WERI-Rb-1 (cell line): Measurements from ENCODE around the gene ANKRD44.

ENCODE experiments used
- DNase-seq: peaks from one replicate; pipeline ENCODE4 v3.0.0-alpha.2; 2020
- H3K27ac ChIP-seq: fragments of 250-450 bp; sonication (Bioruptor Pico); 2 replicates; pipeline ENCODE4 v1.5.1; 2020; ENCODE audit warnings: mild to moderate bottlenecking, moderate library complexity
- H3K27me3 ChIP-seq: fragments of 250-450 bp; sonication (Bioruptor Pico); 2 replicates; pipeline ENCODE4 v1.5.1; 2021; ENCODE audit warnings: mild to moderate bottlenecking, low read depth, moderate library complexity; ENCODE audit not compliant: insufficient read depth, severe bottlenecking
- H3K36me3 ChIP-seq: fragments of 250-450 bp; sonication (Bioruptor Pico); 2 replicates; pipeline ENCODE4 v1.5.1; 2020; ENCODE audit warnings: mild to moderate bottlenecking, moderate library complexity
- H3K4me3 ChIP-seq: 2 replicates; pipeline ENCODE4 v1.5.1; 2011; ENCODE audit warnings: low read depth, mild to moderate bottlenecking, control low read depth, low read length
- H3K9me3 ChIP-seq: fragments of 250-450 bp; sonication (Bioruptor Pico); 2 replicates; pipeline ENCODE4 v1.5.1; 2021; ENCODE audit warnings: mild to moderate bottlenecking, moderate library complexity; ENCODE audit not compliant: severe bottlenecking
- TF ChIP-seq, protein P1 (sequence below): IDR thresholded peaks from 2 replicates; pipeline ENCODE4 v1.5.1; 2011; ENCODE audit warnings: low read depth, mild to moderate bottlenecking, control low read depth, inconsistent platforms, low read length

The ANKRD44 gene

GRCh38 chr2:196983934-196984333 is 326.6 kb downstream of the ANKRD44 start:
- Histone ChIP-seq H3K9me3 (no peaks in the 10 kb centered on the region), H3K27me3 (no peaks in the 10 kb centered on the region), H3K27ac (no peak overlapping the region), H3K4me3 (no peak overlapping the region), H3K36me3 (no peaks in the 10 kb centered on the region)
- no peak for DNase-seq
- TF ChIP-seq, protein P1, sequence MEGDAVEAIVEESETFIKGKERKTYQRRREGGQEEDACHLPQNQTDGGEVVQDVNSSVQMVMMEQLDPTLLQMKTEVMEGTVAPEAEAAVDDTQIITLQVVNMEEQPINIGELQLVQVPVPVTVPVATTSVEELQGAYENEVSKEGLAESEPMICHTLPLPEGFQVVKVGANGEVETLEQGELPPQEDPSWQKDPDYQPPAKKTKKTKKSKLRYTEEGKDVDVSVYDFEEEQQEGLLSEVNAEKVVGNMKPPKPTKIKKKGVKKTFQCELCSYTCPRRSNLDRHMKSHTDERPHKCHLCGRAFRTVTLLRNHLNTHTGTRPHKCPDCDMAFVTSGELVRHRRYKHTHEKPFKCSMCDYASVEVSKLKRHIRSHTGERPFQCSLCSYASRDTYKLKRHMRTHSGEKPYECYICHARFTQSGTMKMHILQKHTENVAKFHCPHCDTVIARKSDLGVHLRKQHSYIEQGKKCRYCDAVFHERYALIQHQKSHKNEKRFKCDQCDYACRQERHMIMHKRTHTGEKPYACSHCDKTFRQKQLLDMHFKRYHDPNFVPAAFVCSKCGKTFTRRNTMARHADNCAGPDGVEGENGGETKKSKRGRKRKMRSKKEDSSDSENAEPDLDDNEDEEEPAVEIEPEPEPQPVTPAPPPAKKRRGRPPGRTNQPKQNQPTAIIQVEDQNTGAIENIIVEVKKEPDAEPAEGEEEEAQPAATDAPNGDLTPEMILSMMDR = no peak

GRCh38 chr2:196980473-196980872 is 330.1 kb downstream of the ANKRD44 start:
- Histone ChIP-seq H3K9me3 (no peaks in the 10 kb centered on the region), H3K27ac (peak overlapping the region; percentile 28; the same call in 1 of the 2 replicates), H3K36me3 (no peaks in the 10 kb centered on the region), H3K4me3 (no peak overlapping the region), H3K27me3 (no peaks in the 10 kb centered on the region)
- DNase-seq = no peak
- TF ChIP-seq, protein P1 = no peak

GRCh38 chr2:196980001-196980400 is 330.6 kb downstream of the ANKRD44 start:
- TF ChIP-seq, protein P1 = no peak
- no peaks in the 10 kb centered on the region for H3K36me3 ChIP-seq

DNA sequence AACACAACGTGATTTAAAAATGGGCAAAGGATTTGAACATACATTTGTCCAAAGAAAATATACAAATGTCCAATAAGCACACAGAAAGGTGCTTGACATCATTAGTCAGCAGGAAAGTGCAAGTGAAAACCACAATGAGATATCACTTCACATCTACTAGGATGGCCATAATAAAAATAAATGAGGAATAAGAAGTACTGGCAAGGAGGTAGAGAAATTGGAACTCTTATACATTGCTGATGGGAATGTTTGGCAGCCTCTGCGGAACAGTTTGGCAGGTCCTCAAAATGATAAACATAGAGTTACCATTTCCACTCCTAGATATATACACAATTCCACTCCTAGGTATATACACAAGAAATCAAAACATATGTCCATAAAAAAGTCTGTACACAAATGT is 333.1 kb downstream of the ANKRD44 start:
- no peak overlapping the region for H3K27ac ChIP-seq
- no peaks in the 10 kb centered on the region for H3K36me3 ChIP-seq
- TF ChIP-seq, protein P1 = no peak
- DNase-seq = no peak
- no peaks in the 10 kb centered on the region for H3K9me3 ChIP-seq
- no peaks in the 10 kb centered on the region for H3K27me3 ChIP-seq
- H3K4me3 ChIP-seq = no peak overlapping the region

More at GRCh38 chr2:196980001-196980400, 330.6 kb downstream of the ANKRD44 start:
- DNase-seq = no peak
- Histone ChIP-seq H3K27ac (peak overlapping the region; percentile 28; the same call in 1 of the 2 replicates), H3K4me3 (no peak overlapping the region), H3K27me3 (no peaks in the 10 kb centered on the region), H3K9me3 (no peaks in the 10 kb centered on the region)

GRCh38 chr2:196974970-196975369 is 335.6 kb downstream of the ANKRD44 start:
- H3K27me3 ChIP-seq = no peaks in the 10 kb centered on the region
- H3K9me3 ChIP-seq = no peaks in the 10 kb centered on the region
- no peaks in the 10 kb centered on the region for H3K36me3 ChIP-seq

More at GRCh38 chr2:196974970-196975369, 335.6 kb downstream of the ANKRD44 start:
- no peak for DNase-seq
- Histone ChIP-seq H3K27ac (no peak overlapping the region), H3K4me3 (no peak overlapping the region)
- TF ChIP-seq, protein P1 = no peak
